Measurements from ENCODE around the gene HBEGF.

DNA sequence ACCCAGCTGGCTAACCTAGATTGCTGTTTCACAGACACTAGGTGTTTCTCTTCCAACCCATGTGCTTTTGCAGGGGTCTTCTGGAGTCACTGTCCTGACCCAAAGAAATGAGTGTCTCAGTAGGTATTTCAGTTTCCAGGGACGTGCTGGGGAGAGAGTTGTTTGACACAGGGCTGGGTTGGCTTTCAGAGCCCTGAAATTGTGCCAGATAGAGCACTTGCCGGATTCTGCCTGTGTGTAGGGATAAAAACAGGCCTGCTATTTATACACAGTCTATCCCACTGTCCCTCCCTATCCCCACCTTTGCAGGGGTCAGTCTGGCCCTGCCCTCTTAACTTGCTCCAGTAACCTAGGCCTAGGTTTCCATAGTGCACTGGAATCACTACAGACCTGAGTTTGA, 957 bp upstream of the HBEGF start:
- no peak for TF ChIP-seq GABPA (IDR thresholded peaks at IDR 0.05; ENCODE audit: low read depth)
- TF ChIP-seq, protein P1, sequence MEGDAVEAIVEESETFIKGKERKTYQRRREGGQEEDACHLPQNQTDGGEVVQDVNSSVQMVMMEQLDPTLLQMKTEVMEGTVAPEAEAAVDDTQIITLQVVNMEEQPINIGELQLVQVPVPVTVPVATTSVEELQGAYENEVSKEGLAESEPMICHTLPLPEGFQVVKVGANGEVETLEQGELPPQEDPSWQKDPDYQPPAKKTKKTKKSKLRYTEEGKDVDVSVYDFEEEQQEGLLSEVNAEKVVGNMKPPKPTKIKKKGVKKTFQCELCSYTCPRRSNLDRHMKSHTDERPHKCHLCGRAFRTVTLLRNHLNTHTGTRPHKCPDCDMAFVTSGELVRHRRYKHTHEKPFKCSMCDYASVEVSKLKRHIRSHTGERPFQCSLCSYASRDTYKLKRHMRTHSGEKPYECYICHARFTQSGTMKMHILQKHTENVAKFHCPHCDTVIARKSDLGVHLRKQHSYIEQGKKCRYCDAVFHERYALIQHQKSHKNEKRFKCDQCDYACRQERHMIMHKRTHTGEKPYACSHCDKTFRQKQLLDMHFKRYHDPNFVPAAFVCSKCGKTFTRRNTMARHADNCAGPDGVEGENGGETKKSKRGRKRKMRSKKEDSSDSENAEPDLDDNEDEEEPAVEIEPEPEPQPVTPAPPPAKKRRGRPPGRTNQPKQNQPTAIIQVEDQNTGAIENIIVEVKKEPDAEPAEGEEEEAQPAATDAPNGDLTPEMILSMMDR (IDR thresholded peaks at IDR 0.05; ENCODE audit: insufficient read depth, low read length) = no peak

All from HL-60 (cell line).